HUES64 (cell line): Measurements from ENCODE around the gene HRH1.

ENCODE experiments used
- H3K27ac ChIP-seq: 2 replicates; pipeline ENCODE4 v1.7.0; 2013; ENCODE audit warnings: low read depth, low read length, inconsistent platforms
- H3K27me3 ChIP-seq: 2 replicates; pipeline ENCODE4 v1.6.1; 2013; ENCODE audit warnings: mild to moderate bottlenecking, low read length; ENCODE audit not compliant: insufficient read depth
- H3K36me3 ChIP-seq: 2 replicates; pipeline ENCODE4 v1.6.1; 2013; ENCODE audit warnings: mild to moderate bottlenecking, low read length; ENCODE audit not compliant: insufficient read depth
- H3K4me1 ChIP-seq: 2 replicates; pipeline ENCODE4 v1.6.1; 2013; ENCODE audit warnings: mild to moderate bottlenecking, low read length, moderate library complexity; ENCODE audit not compliant: insufficient read depth
- H3K4me3 ChIP-seq: 2 replicates; pipeline ENCODE4 v1.5.1; 2013; ENCODE audit warnings: mild to moderate bottlenecking, low read length, moderate library complexity
- H3K9ac ChIP-seq: 2 replicates; pipeline ENCODE4 v1.6.1; 2013; ENCODE audit warnings: mild to moderate bottlenecking, low read depth, low read length
- H3K9me3 ChIP-seq: 2 replicates; pipeline ENCODE4 v1.6.1; 2013; ENCODE audit warnings: low read depth, low read length; ENCODE audit not compliant: insufficient read depth
- WGBS: fragments of 150-250, 120-280 bp; methylation state at CpG from one replicate; pipeline ENCODE4 v1.1.7; 2013; ENCODE audit warnings: missing lambda C conversion rate; 5-methylcytosine and 5-hydroxymethylcytosine counted together

The HRH1 gene

GRCh38 chr3:11230832-11231231 lies 76.5 kb downstream of the HRH1 start:
- Histone ChIP-seq H3K4me1 (no peaks in the 10 kb centered on the region), H3K36me3 (no peaks in the 10 kb centered on the region), H3K9ac (no peak overlapping the region), H3K27ac (no peak overlapping the region), H3K9me3 (no peaks in the 10 kb centered on the region), H3K4me3 (no peak overlapping the region), H3K27me3 (no peaks in the 10 kb centered on the region)
- WGBS = 81% methylated on average over 3 of the region's 3 CpGs

- Histone ChIP-seq H3K9ac (no peak overlapping the region), H3K27ac (no peak overlapping the region)
- 79% methylated on average over 8 of the region's 8 CpGs for WGBS
These were observed 81.1 kb downstream of the HRH1 start for GRCh38 chr3:11235385-11235784.

GRCh38 chr3:11236588-11237461 lies 82.5 kb downstream of the HRH1 start:
- Histone ChIP-seq H3K4me1 (0 out of 2 replicates have a peak, but pooled peaks cover 3% of the 10 kb centered on the region), H3K36me3 (no peaks in the 10 kb centered on the region), H3K27me3 (no peaks in the 10 kb centered on the region), H3K9me3 (no peaks in the 10 kb centered on the region), H3K4me3 (no peak overlapping the region), H3K9ac (no peak overlapping the region), H3K27ac (no peak overlapping the region)
- 75% methylated on average over 4 of the region's 8 CpGs for WGBS

More at GRCh38 chr3:11235385-11235784, 81.1 kb downstream of the HRH1 start:
- Histone ChIP-seq H3K27me3 (no peaks in the 10 kb centered on the region), H3K9me3 (no peaks in the 10 kb centered on the region), H3K4me1 (0 out of 2 replicates have a peak, but pooled peaks cover 3% of the 10 kb centered on the region), H3K36me3 (no peaks in the 10 kb centered on the region), H3K4me3 (no peak overlapping the region)

- Histone ChIP-seq H3K36me3 (no peaks in the 10 kb centered on the region), H3K27ac (no peak overlapping the region), H3K27me3 (no peaks in the 10 kb centered on the region), H3K9me3 (no peaks in the 10 kb centered on the region), H3K4me1 (0 out of 2 replicates have a peak, but pooled peaks cover 3% of the 10 kb centered on the region), H3K9ac (no peak overlapping the region), H3K4me3 (no peak overlapping the region)
- WGBS = 100% methylated on average over 3 of the region's 3 CpGs
These were observed 83.8 kb downstream of the HRH1 start for GRCh38 chr3:11238060-11238459.

- H3K27me3 ChIP-seq = no peaks in the 10 kb centered on the region
- H3K36me3 ChIP-seq = no peaks in the 10 kb centered on the region
- H3K9me3 ChIP-seq = no peaks in the 10 kb centered on the region
- no peak overlapping the region for H3K27ac ChIP-seq
- 0 out of 2 replicates have a peak, but pooled peaks cover 3% of the 10 kb centered on the region for H3K4me1 ChIP-seq
- 85% methylated on average over 1 of the region's 1 CpG for WGBS
- no peak overlapping the region for H3K4me3 ChIP-seq
- no peak overlapping the region for H3K9ac ChIP-seq
These were observed 84.6 kb downstream of the HRH1 start for GRCh38 chr3:11238880-11239279.

GRCh38 chr3:11239796-11240195 lies 85.5 kb downstream of the HRH1 start:
- H3K9me3 ChIP-seq = no peaks in the 10 kb centered on the region
- no peak overlapping the region for H3K27ac ChIP-seq
- WGBS = 74% methylated on average over 1 of the region's 1 CpG
- H3K4me3 ChIP-seq = no peak overlapping the region
- 0 out of 2 replicates have a peak, but pooled peaks cover 3% of the 10 kb centered on the region for H3K4me1 ChIP-seq
- H3K27me3 ChIP-seq = no peaks in the 10 kb centered on the region
- no peaks in the 10 kb centered on the region for H3K36me3 ChIP-seq
- H3K9ac ChIP-seq = no peak overlapping the region

- WGBS = 94% methylated on average over 1 of the region's 1 CpG
- 0 out of 2 replicates have a peak, but pooled peaks cover 3% of the 10 kb centered on the region for H3K4me1 ChIP-seq
- H3K27ac ChIP-seq = no peak overlapping the region
- H3K4me3 ChIP-seq = no peak overlapping the region
- no peak overlapping the region for H3K9ac ChIP-seq
- no peaks in the 10 kb centered on the region for H3K36me3 ChIP-seq
- no peaks in the 10 kb centered on the region for H3K27me3 ChIP-seq
- no peaks in the 10 kb centered on the region for H3K9me3 ChIP-seq
These were observed 86.2 kb downstream of the HRH1 start for GRCh38 chr3:11240496-11240895.

GRCh38 chr3:11244121-11244677 lies 89.9 kb downstream of the HRH1 start:
- no peaks in the 10 kb centered on the region for H3K27me3 ChIP-seq
- no peaks in the 10 kb centered on the region for H3K4me1 ChIP-seq
- WGBS = 83% methylated on average over 1 of the region's 1 CpG
- no peak overlapping the region for H3K27ac ChIP-seq
- no peaks in the 10 kb centered on the region for H3K9me3 ChIP-seq
- H3K36me3 ChIP-seq = no peaks in the 10 kb centered on the region
- H3K4me3 ChIP-seq = no peak overlapping the region
- H3K9ac ChIP-seq = no peak overlapping the region

GRCh38 chr3:11245276-11245675 lies 91.0 kb downstream of the HRH1 start:
- Histone ChIP-seq H3K4me1 (no peaks in the 10 kb centered on the region), H3K9me3 (no peaks in the 10 kb centered on the region), H3K27me3 (no peaks in the 10 kb centered on the region), H3K9ac (no peak overlapping the region), H3K36me3 (no peaks in the 10 kb centered on the region), H3K4me3 (no peak overlapping the region), H3K27ac (no peak overlapping the region)
- 96% methylated on average over 8 of the region's 8 CpGs for WGBS

- WGBS = 92% methylated on average over 6 of the region's 6 CpGs
- H3K9ac ChIP-seq = no peak overlapping the region
- no peaks in the 10 kb centered on the region for H3K4me1 ChIP-seq
- H3K27ac ChIP-seq = no peak overlapping the region
- H3K27me3 ChIP-seq = no peaks in the 10 kb centered on the region
- H3K9me3 ChIP-seq = no peaks in the 10 kb centered on the region
- no peaks in the 10 kb centered on the region for H3K36me3 ChIP-seq
- no peak overlapping the region for H3K4me3 ChIP-seq
These were observed 91.8 kb downstream of the HRH1 start for GRCh38 chr3:11245827-11246662.

GRCh38 chr3:11246663-11246970 lies 92.3 kb downstream of the HRH1 start:
- WGBS = 91% methylated on average over 1 of the region's 2 CpGs
- H3K27ac ChIP-seq = no peak overlapping the region

More at GRCh38 chr3:11246663-11246970, 92.3 kb downstream of the HRH1 start:
- H3K9ac ChIP-seq = no peak overlapping the region
- H3K9me3 ChIP-seq = no peaks in the 10 kb centered on the region
- no peaks in the 10 kb centered on the region for H3K27me3 ChIP-seq
- H3K4me1 ChIP-seq = no peaks in the 10 kb centered on the region
- H3K36me3 ChIP-seq = no peaks in the 10 kb centered on the region
- H3K4me3 ChIP-seq = no peak overlapping the region
